ENCODE data around the gene KRTAP1-1. TPM values are rescaled to one million over a fixed set of nuclear protein-coding genes. Genes with fewer than 3 reads are reported as not detected.

The KRTAP1-1 gene
- total RNA-seq, 1 donor from 2014 or later: not detected

DNA sequence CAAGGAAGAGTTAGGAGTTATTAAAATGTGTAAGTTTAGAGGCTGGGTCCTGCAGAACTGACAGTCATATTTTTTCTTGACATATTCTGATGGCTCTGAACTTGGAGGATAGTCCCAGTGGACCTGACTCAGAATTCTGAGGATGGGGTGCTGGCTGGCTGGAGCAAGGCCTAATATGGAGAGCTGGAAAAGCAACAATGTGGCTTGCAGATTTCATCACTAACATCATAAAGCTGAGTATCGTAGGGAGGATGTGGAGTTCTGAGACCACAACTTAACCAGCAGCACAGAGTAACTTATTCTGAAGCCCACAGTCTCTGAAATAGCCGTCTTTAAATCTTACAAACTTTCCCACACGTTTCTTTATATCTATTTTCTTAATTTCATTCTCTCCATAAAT, 16.6 kb downstream of the KRTAP1-1 start:
- intact Hi-C loops (cut with micrococcal nuclease): no loop called here

DNA sequence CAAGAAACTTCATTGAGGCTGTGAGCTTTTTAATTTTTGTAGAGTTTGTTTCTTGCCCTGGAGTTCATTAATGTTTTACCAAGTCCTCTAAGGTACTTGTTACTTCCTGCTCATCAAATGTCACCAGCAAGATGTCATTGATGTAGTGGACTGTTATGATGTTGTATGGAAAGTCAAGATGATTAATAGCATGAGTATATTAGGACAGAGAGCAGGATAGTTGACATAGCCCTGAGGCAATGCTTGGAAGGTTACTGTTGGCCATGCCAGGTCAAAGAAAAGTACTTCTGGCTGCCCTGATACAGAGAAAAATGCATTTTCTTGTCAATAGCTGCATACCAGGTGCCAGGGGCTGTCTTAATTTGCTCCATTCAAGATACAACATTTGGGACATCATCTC, 20.9 kb downstream of the KRTAP1-1 start:
- no peaks in the 10 kb centered on the region for H3K4me1 ChIP-seq
- peaks cover 5% of the 10 kb centered on the region for H3K27me3 ChIP-seq (ENCODE audit: low read depth)
- TF ChIP-seq, protein P1, sequence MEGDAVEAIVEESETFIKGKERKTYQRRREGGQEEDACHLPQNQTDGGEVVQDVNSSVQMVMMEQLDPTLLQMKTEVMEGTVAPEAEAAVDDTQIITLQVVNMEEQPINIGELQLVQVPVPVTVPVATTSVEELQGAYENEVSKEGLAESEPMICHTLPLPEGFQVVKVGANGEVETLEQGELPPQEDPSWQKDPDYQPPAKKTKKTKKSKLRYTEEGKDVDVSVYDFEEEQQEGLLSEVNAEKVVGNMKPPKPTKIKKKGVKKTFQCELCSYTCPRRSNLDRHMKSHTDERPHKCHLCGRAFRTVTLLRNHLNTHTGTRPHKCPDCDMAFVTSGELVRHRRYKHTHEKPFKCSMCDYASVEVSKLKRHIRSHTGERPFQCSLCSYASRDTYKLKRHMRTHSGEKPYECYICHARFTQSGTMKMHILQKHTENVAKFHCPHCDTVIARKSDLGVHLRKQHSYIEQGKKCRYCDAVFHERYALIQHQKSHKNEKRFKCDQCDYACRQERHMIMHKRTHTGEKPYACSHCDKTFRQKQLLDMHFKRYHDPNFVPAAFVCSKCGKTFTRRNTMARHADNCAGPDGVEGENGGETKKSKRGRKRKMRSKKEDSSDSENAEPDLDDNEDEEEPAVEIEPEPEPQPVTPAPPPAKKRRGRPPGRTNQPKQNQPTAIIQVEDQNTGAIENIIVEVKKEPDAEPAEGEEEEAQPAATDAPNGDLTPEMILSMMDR (IDR thresholded peaks at IDR 0.05; ENCODE audit: borderline replicate concordance): no peak
- no peaks in the 10 kb centered on the region for H3K36me3 ChIP-seq
- H3K27ac ChIP-seq (replicated peaks): no peak overlapping the region
- intact Hi-C loops (cut with micrococcal nuclease): no loop called here
- no peaks in the 10 kb centered on the region for H3K9me3 ChIP-seq (replicated peaks)
- no peak for DNase-seq
- H3K4me3 ChIP-seq: no peak overlapping the region

More for the DNA sequence above, 16.6 kb downstream of the KRTAP1-1 start:
- no peak for DNase-seq
- Histone ChIP-seq H3K27me3 (ENCODE audit: low read depth) (peaks cover 44% of the 10 kb centered on the region), H3K9me3 (replicated peaks) (no peaks in the 10 kb centered on the region), H3K36me3 (no peaks in the 10 kb centered on the region), H3K4me3 (no peak overlapping the region), H3K4me1 (no peaks in the 10 kb centered on the region), H3K27ac (replicated peaks) (no peak overlapping the region)
- TF ChIP-seq, protein P1 (IDR thresholded peaks at IDR 0.05; ENCODE audit: borderline replicate concordance): no peak

DNA sequence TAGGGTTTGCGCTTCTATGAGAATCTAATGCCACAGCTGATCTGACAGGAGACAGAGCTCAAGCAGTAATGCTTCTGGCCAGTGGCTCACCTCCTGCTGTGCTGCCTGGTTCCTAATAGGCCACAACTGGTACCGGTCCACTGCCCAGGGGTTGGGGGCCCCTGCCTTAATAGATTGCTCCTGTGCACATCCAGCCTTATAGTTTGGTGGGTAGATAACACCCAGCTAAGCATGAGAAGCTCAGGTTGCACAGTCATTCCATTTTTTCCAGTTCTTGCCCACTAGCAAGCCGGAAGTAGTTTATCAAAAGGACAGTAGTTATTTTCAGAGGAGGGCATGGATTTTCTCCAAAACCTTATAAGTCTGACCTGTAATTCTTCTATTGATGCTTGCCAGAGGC, 21.8 kb downstream of the KRTAP1-1 start:
- TF ChIP-seq, protein P1 (IDR thresholded peaks at IDR 0.05; ENCODE audit: borderline replicate concordance): no peak
- Histone ChIP-seq H3K36me3 (no peaks in the 10 kb centered on the region), H3K4me3 (no peak overlapping the region), H3K9me3 (replicated peaks) (no peaks in the 10 kb centered on the region), H3K27ac (replicated peaks) (no peak overlapping the region), H3K27me3 (ENCODE audit: low read depth) (no peaks in the 10 kb centered on the region), H3K4me1 (no peaks in the 10 kb centered on the region)
- no peak for DNase-seq
- intact Hi-C loops (cut with micrococcal nuclease): no loop called here

DNA sequence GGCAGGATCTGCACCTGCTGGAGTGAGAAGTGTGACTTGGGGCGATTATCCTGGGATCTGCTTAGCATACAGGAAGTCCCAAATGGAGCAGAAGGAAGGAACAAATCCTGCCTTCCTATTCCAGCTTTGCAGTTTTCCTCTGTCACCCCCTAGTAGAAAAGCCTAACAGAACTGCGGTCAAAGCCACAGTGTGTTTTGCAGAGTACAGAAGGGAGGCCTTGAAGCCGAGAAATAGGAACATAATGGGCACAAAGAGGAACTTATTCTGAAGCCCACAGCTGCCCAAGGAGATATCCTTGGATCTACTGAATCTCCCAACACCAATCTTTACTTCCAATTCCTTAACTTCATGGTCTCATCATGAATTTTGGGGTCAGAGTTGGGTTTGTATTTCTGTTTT, 22.7 kb downstream of the KRTAP1-1 start:
- Histone ChIP-seq H3K27me3 (ENCODE audit: low read depth) (no peaks in the 10 kb centered on the region), H3K9me3 (replicated peaks) (no peaks in the 10 kb centered on the region), H3K36me3 (no peaks in the 10 kb centered on the region), H3K27ac (replicated peaks) (no peak overlapping the region), H3K4me1 (peaks cover 7% of the 10 kb centered on the region), H3K4me3 (no peak overlapping the region)
- intact Hi-C loops (cut with micrococcal nuclease): no loop called here
- no peak for DNase-seq
- TF ChIP-seq, protein P1 (IDR thresholded peaks at IDR 0.05; ENCODE audit: borderline replicate concordance): no peak

DNA sequence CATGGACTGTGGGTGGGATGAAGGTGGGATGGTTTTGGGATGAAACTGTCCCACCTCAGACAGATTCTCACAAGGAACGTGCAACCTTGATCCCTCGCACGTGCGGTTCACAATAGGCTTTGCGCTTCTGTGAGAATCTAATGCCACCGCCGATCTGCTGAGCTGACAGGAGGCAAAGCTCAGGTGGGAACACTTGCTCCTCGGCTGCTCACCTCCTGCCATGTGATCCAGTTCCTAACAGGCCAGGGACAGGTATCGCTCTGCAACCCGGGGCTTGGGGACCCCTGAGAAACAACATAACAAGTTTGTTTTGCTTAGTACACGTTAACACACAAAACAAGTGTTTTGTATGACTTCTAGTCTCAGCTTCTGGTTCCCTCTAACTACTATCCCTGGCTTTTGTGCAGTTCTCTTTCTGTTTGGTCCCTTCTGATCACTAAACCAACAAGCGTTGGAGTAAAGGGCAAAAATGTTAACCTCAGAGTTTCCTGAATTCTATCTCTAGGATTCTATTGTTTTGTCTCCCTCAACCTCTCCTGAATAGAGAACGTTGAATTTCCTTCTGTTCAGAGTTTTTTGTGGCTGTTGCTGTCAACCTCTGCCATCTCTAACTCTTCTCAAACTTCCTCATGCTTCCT, 24.6 kb downstream of the KRTAP1-1 start:
- H3K4me3 ChIP-seq: no peak overlapping the region
- no peak overlapping the region for H3K27ac ChIP-seq (replicated peaks)
- no peaks in the 10 kb centered on the region for H3K27me3 ChIP-seq (ENCODE audit: low read depth)
- H3K4me1 ChIP-seq: peaks cover 8% of the 10 kb centered on the region
- H3K36me3 ChIP-seq: no peaks in the 10 kb centered on the region
- no peak for DNase-seq
- H3K9me3 ChIP-seq (replicated peaks): no peaks in the 10 kb centered on the region
- TF ChIP-seq, protein P1 (IDR thresholded peaks at IDR 0.05; ENCODE audit: borderline replicate concordance): no peak
- intact Hi-C loops (cut with micrococcal nuclease): no loop called here

Data from left ventricle myocardium inferior (tissue), 1 donor.